ENCODE data around the gene LAP3.
A peak's percentile ranks its signal among the peaks of the same experiment; 100 is the strongest.
"Not testable (repeated sequence)": the region's sequence is repeated elsewhere in the genome, so short reads cannot be mapped to it uniquely, and the experiment has no call there.

Gene LAP3

GRCh38 chr4:17561195-17561909 is 15.6 kb upstream of the LAP3 start:
- DNase-seq: peak in 1 of 51 donors; percentile 46

GRCh38 chr4:17562157-17562556 is 14.8 kb upstream of the LAP3 start:
- peak in 5 of 51 donors; percentile 6 to 21 (median 15) for DNase-seq

DNA sequence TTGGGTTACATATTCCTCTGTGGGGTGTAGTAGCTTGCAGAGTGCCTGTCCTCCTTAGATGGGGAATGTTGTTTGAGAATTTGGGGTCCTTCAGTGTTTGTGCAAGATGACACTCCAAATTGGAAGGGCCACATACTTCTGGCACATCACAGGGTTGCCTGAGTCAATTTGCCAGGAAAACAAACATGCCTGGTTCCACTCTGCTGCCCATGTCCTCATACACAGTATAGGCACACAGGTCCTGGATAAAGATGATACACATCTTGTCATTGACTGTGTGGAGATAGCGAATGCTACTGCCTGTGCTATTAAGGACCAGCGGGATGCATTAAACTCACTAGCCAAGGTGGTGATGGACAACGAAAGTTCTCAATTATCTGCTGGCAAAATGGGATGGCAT is 11.2 kb upstream of the LAP3 start:
- no peak for DNase-seq

DNA sequence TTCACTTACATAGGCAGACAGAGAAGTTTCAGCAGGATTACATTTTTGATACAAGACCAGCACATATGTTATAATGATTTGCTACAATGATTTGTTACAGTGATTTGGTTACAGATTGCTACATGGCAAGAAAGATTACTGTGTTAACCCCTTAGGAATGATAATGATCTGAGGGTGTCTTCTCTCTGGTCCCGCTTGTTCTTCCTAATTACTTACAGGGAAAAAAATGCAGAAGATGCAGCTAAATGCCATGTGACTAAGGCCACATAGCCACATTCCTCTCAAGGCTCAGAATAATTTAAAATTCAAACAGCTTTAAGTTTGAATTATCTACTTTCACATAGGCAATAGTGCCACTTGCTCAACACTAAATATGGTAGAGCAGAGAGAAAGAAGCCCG is 9.7 kb upstream of the LAP3 start:
- no peak for DNase-seq

- DNase-seq: no peak
These were observed 2.8 kb upstream of the LAP3 start for GRCh38 chr4:17574206-17574605.

DNA sequence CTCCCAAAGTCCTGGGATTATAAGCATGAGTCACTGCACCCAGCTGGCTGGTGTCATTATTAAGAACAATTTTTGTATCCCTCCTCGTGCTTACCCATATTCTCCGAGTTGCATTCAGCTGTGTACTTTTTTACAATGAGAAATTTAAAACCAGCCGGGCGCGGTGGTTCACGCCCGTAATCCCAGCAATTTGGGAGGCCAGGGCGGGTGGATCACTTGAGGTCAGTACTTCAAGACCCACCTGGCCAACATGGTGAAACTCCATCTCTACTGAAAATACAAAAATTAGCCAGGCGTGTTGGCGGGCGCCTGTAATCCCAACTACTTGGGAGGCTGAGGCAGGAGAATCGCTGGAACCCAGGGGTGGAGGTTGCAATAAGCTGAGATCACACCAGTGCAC is 1.8 kb upstream of the LAP3 start:
- not testable (repeated sequence) for DNase-seq

- peak in 23 of 51 donors; percentile 7 to 72 (median 42) for DNase-seq
These were observed 875 bp downstream of the LAP3 start for GRCh38 chr4:17577665-17578481.

GRCh38 chr4:17578482-17578891 is 1.5 kb downstream of the LAP3 start:
- no peak for DNase-seq

GRCh38 chr4:17580969-17581368 is 4.0 kb downstream of the LAP3 start:
- no peak for DNase-seq

GRCh38 chr4:17583276-17583675 is 6.3 kb downstream of the LAP3 start:
- DNase-seq: no peak

DNA sequence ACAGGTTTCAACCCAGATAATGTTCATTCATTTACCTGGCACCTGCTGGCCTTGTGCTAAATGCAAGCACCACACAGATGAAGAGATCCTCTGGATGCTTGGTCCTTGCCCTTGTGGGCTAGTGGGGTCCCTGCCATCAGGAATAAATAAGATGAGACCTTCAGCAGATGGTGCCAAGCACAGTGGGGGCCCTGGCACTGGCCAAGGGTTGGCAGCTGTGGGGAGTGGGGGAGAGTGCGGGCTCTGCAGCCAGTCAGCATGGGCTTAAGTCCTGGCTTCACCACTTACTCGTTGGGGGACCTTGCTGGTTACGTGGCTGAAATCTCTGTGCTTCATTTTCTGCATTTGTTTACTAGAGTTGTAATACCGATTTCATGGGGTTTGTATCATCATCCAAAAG is 6.9 kb downstream of the LAP3 start:
- no peak for DNase-seq

GRCh38 chr4:17584521-17585213 is 7.7 kb downstream of the LAP3 start:
- DNase-seq: peak in 5 of 51 donors; percentile 4 to 18 (median 13)

GRCh38 chr4:17587094-17587822 is 10.3 kb downstream of the LAP3 start:
- peak in 3 of 51 donors; percentile 6 to 49 (median 14) for DNase-seq

GRCh38 chr4:17589355-17589754 is 12.4 kb downstream of the LAP3 start:
- DNase-seq: no peak

DNA sequence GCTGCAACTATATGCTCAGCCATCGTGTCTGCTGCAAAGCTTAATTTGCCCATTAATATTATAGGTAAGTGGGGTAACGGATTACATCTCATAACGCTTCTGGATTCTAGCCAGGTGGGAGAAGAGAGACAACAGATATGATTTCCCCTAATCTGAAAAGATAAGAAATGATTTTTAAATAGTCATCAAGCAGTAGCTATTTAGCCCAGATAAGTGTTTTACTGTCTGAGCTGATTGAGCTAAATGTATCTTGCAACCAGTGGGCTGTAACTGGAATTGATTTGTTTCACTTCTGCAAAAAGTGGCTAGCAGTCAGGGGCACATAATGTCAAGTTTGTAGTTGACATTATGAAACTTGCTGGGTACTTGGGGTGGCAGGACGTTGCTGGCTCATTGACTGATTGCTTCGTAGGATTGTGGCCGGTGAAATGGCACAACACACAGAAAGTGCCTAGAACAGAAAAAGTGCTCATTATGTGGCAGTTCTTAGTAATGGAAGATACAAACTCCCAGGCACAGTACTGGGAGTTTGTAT is 18.5 kb downstream of the LAP3 start:
- DNase-seq: no peak

DNA sequence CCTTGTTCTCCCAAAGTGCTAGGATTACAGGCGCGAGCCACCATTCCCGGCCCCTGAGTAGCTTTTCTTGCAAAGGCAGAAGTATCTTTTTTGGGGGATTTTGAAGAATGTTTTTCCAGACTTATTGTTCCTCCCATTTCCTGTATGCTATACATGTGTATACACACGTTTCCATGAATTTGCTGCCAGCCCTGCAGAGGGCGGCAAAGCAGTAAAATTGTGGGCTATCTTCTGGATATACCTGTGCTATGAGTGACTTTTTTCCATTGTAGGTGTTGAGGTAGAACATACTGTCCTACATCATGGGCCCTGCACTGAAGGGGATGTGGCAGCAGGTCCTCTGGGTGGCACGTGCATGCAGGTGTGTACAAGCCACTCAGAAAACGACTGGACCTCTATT is 20.5 kb downstream of the LAP3 start:
- DNase-seq: no peak

- peak in 1 of 51 donors; percentile 20 for DNase-seq
These were observed 22.8 kb downstream of the LAP3 start for GRCh38 chr4:17599826-17600225.

DNA sequence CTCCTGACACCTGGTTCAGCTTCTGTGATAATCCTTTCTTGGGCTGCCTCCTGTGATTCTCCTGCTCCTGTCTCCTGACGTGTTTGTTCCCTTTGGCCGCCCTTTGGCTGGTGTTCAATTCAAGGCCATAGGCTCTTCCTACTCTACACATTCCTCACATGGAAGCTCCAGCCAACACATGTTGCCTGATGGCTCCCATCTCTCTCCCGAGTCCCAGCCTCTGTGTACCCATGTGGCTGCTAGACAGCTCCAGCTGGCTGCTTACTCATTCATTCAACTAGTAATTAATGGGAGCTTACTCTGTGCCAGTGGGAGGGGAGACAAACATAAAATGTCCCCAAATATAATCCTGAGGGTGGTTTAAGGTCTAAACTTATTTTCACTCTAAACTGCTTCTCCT is 28.2 kb downstream of the LAP3 start:
- peak in 1 of 51 donors; percentile 17 for DNase-seq

GRCh38 chr4:17613761-17614415 is 36.9 kb downstream of the LAP3 start:
- peak in 10 of 51 donors; percentile 29 to 64 (median 48) for DNase-seq
